HG03095 (cell line): ENCODE results near the gene ASB5.
"Not testable (repeated sequence)": the region's sequence is repeated elsewhere in the genome, so short reads cannot be mapped to it uniquely, and the experiment has no call there.

ENCODE experiments used
- ATAC-seq: cut with Tn5 transposase; IDR thresholded peaks from one replicate; pipeline ENCODE4 v1.9.1; 2021; ENCODE audit warnings: moderate library complexity; ENCODE audit not compliant: unreplicated experiment

Gene ASB5, protein sequence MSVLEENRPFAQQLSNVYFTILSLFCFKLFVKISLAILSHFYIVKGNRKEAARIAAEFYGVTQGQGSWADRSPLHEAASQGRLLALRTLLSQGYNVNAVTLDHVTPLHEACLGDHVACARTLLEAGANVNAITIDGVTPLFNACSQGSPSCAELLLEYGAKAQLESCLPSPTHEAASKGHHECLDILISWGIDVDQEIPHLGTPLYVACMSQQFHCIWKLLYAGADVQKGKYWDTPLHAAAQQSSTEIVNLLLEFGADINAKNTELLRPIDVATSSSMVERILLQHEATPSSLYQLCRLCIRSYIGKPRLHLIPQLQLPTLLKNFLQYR

GRCh38 chr4:176268963-176269362, at the start of gene ASB5:
Gene ASB5, minus strand, starts transcription at chr4:176269222. Its CDS starts 114 bp downstream, at chr4:176269108.
- no peak for ATAC-seq

- no peak for ATAC-seq
Observed at GRCh38 chr4:176313596-176314336, 44.7 kb upstream of the ASB5 start.

DNA sequence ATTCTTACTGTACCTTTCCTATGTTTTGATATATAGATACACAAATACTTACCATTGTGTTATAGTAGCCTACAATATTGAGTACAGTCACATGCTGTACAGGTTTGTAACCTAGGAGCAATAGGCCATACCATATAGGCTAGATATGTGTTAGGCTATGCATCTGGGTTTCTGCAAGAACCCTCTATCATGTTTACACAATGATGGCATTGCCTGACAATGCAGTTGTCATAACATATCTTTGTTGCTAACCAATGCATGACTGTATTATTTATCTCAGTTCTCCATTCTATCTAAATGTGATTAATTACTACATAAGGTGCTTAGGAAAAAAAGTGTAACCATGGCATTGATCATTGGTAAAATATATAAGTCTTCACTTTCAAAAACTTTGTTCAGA, 40.8 kb upstream of the ASB5 start:
- ATAC-seq = no peak

GRCh38 chr4:176309046-176309445, 40.0 kb upstream of the ASB5 start:
- ATAC-seq = peak; percentile 99

GRCh38 chr4:176308441-176308840, 39.4 kb upstream of the ASB5 start:
- peak; percentile 51 for ATAC-seq

DNA sequence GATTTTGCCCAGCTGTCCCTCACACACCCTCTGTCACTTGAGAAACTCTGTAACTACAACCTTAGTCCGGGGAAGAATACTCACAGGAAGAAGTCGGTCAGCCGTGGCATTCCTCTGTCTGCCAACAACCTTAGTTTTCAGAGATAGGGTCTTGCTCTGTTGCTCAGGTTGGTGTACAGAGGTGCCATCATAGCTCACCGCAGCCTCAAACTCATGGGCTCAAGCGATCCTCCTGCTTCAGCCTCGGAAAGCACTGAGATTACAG, 38.6 kb upstream of the ASB5 start:
- no peak for ATAC-seq

GRCh38 chr4:176306837-176307665, 38.0 kb upstream of the ASB5 start:
- no peak for ATAC-seq

DNA sequence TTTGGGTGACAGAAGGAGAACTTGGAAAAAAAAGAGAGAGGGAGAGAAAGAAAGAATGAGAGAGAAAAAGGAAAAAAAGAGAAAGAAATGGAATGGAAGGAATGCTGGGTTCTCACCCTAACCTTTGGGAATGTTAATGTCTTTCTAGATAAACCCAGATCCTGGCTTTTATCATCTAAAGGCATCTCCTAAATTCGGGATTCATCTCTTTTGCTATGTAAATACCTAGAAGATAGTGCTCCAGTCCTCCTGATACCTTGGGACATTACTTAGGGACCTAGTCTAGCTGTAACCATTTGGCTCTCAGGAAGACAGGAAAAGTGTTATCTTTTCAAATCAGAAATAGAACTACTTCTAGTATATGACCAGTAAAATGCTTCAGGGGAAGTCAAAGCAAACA, 34.9 kb upstream of the ASB5 start:
- no peak for ATAC-seq

GRCh38 chr4:176302283-176303275, 33.6 kb upstream of the ASB5 start:
- no peak for ATAC-seq

GRCh38 chr4:176300565-176300964, 31.5 kb upstream of the ASB5 start:
- no peak for ATAC-seq

DNA sequence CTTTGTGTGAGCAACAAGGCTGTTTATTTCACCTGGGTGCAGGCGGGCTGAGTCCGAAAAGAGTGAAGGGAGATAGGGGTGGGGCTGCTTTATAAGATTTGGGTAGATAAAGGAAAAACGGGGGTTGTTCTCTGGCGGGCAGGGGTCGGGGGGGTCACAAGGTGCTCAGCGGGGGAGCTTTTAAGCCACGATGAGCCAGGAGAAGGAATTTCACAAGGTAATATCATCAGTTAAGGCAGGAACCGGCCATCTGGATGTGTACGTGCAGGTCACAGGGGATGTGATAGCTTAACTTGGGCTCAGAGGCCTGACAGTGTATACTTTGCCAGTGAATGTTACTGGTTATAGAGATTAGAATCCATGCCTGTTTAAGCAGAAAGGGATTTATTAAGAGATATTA, 31.0 kb upstream of the ASB5 start:
- ATAC-seq = no peak

DNA sequence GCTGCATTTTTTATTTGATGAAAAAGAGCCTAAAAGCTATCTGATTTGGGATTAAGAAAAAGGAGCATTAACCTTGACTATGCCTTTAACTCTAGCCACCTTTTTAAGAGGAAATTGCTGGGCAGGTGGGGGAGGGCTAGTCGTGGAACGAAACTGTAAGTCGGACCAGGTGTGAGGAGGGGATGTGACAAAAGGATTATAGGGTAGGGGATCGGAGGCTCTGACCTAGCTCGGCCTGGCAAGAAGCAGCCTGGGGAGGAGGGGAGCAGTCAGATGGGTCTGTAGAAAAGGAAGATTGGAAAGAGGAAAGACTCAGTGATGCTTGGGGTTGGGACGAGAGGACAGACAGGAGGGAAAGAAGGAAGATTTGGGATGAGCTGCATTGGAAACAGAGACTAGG, 29.6 kb upstream of the ASB5 start:
- no peak for ATAC-seq

DNA sequence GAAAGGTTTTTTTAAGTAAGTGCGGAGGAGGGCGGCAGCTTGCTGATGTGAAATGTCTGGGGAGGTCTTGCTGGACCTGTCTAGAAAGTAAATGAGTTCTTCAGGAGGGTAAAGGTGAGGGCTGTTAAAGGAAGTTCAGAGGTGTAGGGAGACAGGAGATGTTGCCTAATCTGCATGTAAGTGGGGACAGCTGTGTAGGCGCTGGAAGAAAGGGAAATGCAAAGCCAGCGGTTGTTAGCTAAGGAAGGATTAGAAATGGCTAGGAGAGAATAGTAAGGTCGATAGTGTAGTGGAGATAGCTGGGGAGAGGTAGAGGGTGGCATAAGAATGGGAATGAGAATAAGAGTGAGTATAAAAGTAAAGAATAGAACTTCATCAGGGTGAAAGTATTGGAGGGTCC, 26.9 kb upstream of the ASB5 start:
- ATAC-seq = not testable (repeated sequence)

- no peak for ATAC-seq
Observed at GRCh38 chr4:176293660-176294059, 24.6 kb upstream of the ASB5 start.

DNA sequence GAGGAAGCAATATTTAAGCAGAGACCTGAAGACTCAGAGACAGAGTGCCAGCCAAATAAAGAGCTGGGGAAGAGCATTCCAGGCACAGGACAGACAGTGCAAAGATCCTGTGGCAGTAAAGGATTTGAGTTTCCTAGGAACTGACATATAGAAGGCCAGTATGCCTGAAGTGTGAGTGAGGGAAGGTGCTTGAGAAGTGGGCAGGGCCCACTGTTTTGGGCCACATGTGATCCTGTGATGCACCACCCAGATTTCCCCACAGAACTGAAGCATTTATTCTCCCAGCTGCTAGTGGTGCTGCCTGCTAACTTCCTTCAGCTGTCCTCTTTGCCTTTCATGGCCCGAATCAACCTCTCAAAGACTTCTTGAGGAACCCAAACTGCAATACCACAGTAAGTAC, 23.9 kb upstream of the ASB5 start:
- ATAC-seq = no peak

- no peak for ATAC-seq
Observed at GRCh38 chr4:176291748-176292147, 22.7 kb upstream of the ASB5 start.

DNA sequence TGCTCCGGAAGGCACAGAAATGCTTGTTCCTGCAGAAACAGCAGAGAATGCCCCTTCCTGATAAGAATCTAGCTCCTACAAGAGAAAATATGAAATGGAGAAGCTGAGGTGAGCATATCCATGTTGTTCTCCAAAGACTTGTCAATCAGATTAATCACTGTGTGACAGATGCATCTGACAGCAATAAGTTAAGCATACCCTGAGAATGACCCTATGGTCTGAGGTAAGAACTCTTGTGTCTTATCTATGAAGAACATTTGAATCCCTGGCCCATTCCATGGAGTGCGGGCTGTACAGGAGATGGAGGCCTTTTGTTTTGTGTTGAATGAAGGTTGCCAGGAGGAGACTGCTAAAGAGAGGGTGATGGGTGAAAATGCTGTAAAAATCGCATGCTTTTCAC, 21.5 kb upstream of the ASB5 start:
- no peak for ATAC-seq

DNA sequence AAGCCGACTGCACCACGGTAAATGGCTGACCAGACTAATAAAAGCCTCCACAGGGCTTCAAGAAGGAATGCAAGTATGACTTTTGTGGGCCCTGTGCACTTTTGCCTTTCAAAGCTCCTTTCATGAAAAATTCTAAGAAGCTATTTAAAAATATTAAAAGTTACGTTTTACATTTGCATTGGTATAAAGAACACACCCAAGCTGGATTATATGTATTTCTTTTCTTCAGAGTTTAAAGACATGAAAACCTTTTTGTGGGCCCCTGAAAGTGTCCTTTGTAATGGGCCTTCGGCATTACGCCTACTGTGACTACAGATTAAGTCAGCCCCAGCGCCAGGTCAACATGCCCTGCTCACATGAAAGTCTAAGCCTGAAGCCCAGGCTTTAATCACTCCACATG, 20.5 kb upstream of the ASB5 start:
- ATAC-seq = no peak

DNA sequence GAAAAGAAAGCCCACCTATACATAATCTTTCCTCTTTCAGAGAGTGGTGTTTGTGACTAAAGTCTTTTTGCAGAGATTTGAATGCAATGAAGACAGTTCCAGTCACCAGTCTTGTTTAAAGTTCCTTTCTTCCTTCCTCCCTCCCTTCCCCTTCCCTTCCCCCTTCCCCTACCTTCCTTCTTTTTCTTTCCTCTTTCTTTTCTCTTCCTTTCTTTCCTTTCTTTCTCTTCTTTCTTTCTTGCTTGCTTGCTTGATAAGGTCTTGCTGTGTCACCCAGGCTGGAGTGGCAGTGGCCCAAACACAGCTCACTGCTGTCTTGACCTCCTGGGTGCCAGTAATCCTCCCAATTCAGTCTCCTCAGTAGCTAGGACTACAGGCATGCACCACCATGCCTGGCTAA, 19.0 kb upstream of the ASB5 start:
- no peak for ATAC-seq

GRCh38 chr4:176287546-176287945, 18.5 kb upstream of the ASB5 start:
- ATAC-seq = no peak

- no peak for ATAC-seq
Observed at GRCh38 chr4:176286728-176287127, 17.7 kb upstream of the ASB5 start.
